Stimulated activated CD8-positive, alpha-beta memory T cell treated with anti-CD3 and anti-CD28 coated beads, Interleukin-12 subunit alpha, Interleukin-12 subunit beta, amount 100 ng/mL, for 24 hours (primary cell): Measurements from ENCODE around the gene BAAT.

Source experiments
- DNase-seq: peaks from one replicate; pipeline ENCODE4 v3.0.0-alpha.2; 2020; ENCODE audit errors: extremely low read depth

BAAT gene

GRCh38 chr9:101315112-101315450 lies 69.7 kb downstream of the BAAT start:
- DNase-seq: no peak

GRCh38 chr9:101312661-101313060 lies 72.1 kb downstream of the BAAT start:
- no peak for DNase-seq

DNA sequence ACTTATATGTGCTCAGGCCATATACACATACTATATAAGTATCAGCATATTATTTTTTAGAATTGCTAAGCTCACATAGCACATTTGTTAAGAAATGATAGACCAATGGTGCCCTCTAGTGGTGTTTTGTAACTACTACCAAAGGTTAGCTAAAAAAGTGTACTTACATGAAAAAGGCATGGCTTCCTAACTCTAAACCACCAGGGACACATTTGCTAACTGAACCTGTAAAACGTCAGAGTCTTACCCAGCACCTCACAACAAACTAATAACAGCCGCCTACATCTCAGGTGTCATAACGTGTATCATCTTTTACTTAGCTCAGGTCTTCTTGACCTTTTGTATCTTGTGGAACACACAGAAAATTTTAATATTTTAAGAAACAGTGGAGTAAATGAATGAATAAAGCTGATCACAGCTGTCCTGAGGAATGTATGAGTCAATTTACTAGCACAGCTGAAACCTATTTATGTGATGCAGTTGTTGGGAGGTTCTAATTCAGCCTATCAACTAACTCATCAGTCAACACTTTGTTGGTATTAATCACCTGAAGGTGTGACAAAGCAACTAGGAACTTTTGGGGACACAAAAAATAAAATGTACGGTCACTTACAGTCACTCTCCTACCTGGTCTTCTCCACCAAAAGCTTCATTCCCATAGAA lies 72.9 kb downstream of the BAAT start:
- DNase-seq: no peak

- no peak for DNase-seq
Measured at GRCh38 chr9:101311191-101311590, 73.6 kb downstream of the BAAT start.
